GM12878 (cell line): ENCODE measurements around the gene C11orf65. TPM values are rescaled to one million over a fixed set of nuclear protein-coding genes. Genes with fewer than 3 reads are reported as not detected.

Experiments
- ATAC-seq: fragments of 200-7000 bp; cut with Tn5 transposase; 3 replicates; pipeline ENCODE4 v1.9.1; 2020; ENCODE audit warnings: mild to moderate bottlenecking, moderate library complexity
- BruUV-seq: library from RNA; stranded (reverse); fragments of 400-500 nt; replicated peaks from 2 replicates; lab custom pipeline; 2021; lab: Mats Ljungman, UMichigan
- CTCF ChIA-PET: fragments of 300-600 bp; sonication (Branson Sonifier 250); formaldehyde crosslinking; extraction: SDS; loops from one replicate; lab custom pipeline; 2021; ENCODE audit warnings: inconsistent platforms; lab: Yijun Ruan, JAX
- POLR2A ChIA-PET: fragments of 350-600 bp; formaldehyde crosslinking; extraction: SDS; loops from one replicate; lab custom pipeline; 2021; ENCODE audit warnings: inconsistent platforms; lab: Charles Lee
- RAD21 ChIA-PET: fragments of 300-600 bp; sonication (Branson Sonifier 250); formaldehyde crosslinking; loops from one replicate; lab custom pipeline; 2023; ENCODE audit warnings: antibody characterized with exemption; ENCODE audit not compliant: unreplicated experiment; lab: Charles Lee
- SMC1A ChIA-PET: fragments of 300-600 bp; sonication (Branson Sonifier 250); formaldehyde crosslinking; loops from one replicate; lab custom pipeline; 2023; ENCODE audit not compliant: unreplicated experiment, uncharacterized antibody; lab: Charles Lee
- DNase-seq: peaks from one replicate; pipeline ENCODE4 v3.0.0-alpha.2; 2011; ENCODE audit warnings: low read depth, low spot score
- FAIRE-seq: peaks from 3 replicates; lab custom pipeline; 2011; peaks lifted over from hg19 to GRCh38; lab: Jason Lieb, UNC
- H2AFZ ChIP-seq: 2 replicates; pipeline ENCODE4 v1.6.0; 2011; ENCODE audit warnings: low read depth, low read length, control low read depth; ENCODE audit not compliant: control insufficient read depth
- H3K27ac ChIP-seq: 2 replicates; pipeline ENCODE4 v1.5.1; 2011; ENCODE audit warnings: control low read depth; ENCODE audit not compliant: control insufficient read depth, insufficient read depth
- H3K27me3 ChIP-seq, 2 experiments: replicated peaks in 1 of 2; 2 replicates each; pipeline versions ENCODE4 v1.6.0 to v1.6.1; 2011; ENCODE audit warnings: low read length in 1 of 2; ENCODE audit not compliant: control insufficient read depth in 2 of 2, insufficient read depth in 2 of 2
- H3K36me3 ChIP-seq, 2 experiments: 2 replicates each; pipeline ENCODE4 v1.5.1; 2011; ENCODE audit warnings: low read length in 1 of 2; ENCODE audit not compliant: control insufficient read depth in 2 of 2, insufficient read depth in 2 of 2
- H3K4me1 ChIP-seq: 2 replicates; pipeline ENCODE4 v1.6.1; 2011; ENCODE audit warnings: mild to moderate bottlenecking, low read length, moderate library complexity, mixed read lengths; ENCODE audit not compliant: control insufficient read depth, insufficient read depth
- H3K4me2 ChIP-seq: 2 replicates; pipeline ENCODE4 v1.6.0; 2011; ENCODE audit warnings: control low read depth; ENCODE audit not compliant: control insufficient read depth, insufficient read depth
- H3K4me3 ChIP-seq: fragments of 200-600 bp; sonication (generic); 2 replicates; pipeline ENCODE4 v1.5.1; 2016
- H3K79me2 ChIP-seq: 2 replicates; pipeline ENCODE4 v1.6.0; 2011; ENCODE audit warnings: low read length; ENCODE audit not compliant: control insufficient read depth, insufficient read depth
- H3K9ac ChIP-seq: 2 replicates; pipeline ENCODE4 v1.8.0; 2011; ENCODE audit warnings: low read length, control low read depth, mixed read lengths; ENCODE audit not compliant: control insufficient read depth, insufficient read depth
- H3K9me3 ChIP-seq: replicated peaks from 3 replicates; pipeline ENCODE4 v1.5.1; 2011; ENCODE audit warnings: mild to moderate bottlenecking, low read length; ENCODE audit not compliant: control insufficient read depth, insufficient read depth
- H4K20me1 ChIP-seq: 2 replicates; pipeline ENCODE4 v1.6.0; 2011; ENCODE audit not compliant: control insufficient read depth, insufficient read depth
- BACH1 ChIP-seq: fragments of 450-650 bp; IDR thresholded peaks from 2 replicates; pipeline ENCODE4 v1.6.1; 2017; ENCODE audit warnings: mild to moderate bottlenecking, borderline replicate concordance
- CEBPZ ChIP-seq: fragments of 150-350 bp; IDR thresholded peaks from 2 replicates; pipeline ENCODE4 v1.6.1; 2016; ENCODE audit warnings: low read depth, low read length
- CHD2 ChIP-seq: IDR thresholded peaks from 2 replicates; pipeline ENCODE4 v1.6.1; 2011; ENCODE audit warnings: low read depth, low read length, improper control_type of control experiment, borderline replicate concordance
- FOXM1 ChIP-seq: IDR thresholded peaks from 2 replicates; pipeline ENCODE4 v1.6.1; 2012; ENCODE audit warnings: low read depth, mild to moderate bottlenecking, inconsistent platforms, low read length, moderate library complexity
- GABPA ChIP-seq: IDR thresholded peaks from 2 replicates; pipeline ENCODE4 v1.6.1; 2014; ENCODE audit warnings: antibody characterized with exemption, low read depth, mild to moderate bottlenecking, inconsistent platforms
- KAT2A ChIP-seq: conservative IDR thresholded peaks from 2 replicates; pipeline ENCODE4 v1.6.1; 2011; ENCODE audit warnings: low read depth, low read length; ENCODE audit not compliant: control insufficient read depth
- MAX ChIP-seq: IDR thresholded peaks from 2 replicates; pipeline ENCODE4 v1.6.1; 2012; ENCODE audit warnings: low read depth, low read length, improper control_type of control experiment
- MEF2A ChIP-seq: IDR thresholded peaks from 2 replicates; pipeline ENCODE4 v1.6.1; 2011; ENCODE audit warnings: low read depth, mild to moderate bottlenecking, low read length, moderate library complexity; ENCODE audit not compliant: insufficient read depth
- PAX8 ChIP-seq: fragments of 450-650 bp; IDR thresholded peaks from 2 replicates; pipeline ENCODE4 v1.6.1; 2017; ENCODE audit warnings: mild to moderate bottlenecking, moderate library complexity
- PBX3 ChIP-seq: IDR thresholded peaks from 2 replicates; pipeline ENCODE4 v1.6.1; 2011; ENCODE audit warnings: mild to moderate bottlenecking, low read depth, low read length, moderate library complexity; ENCODE audit not compliant: insufficient replicate concordance
- RB1 ChIP-seq: fragments of 450-650 bp; formaldehyde crosslinking; IDR thresholded peaks from 2 replicates; pipeline ENCODE4 v1.6.1; 2017; ENCODE audit warnings: mild to moderate bottlenecking, borderline replicate concordance
- SMAD5 ChIP-seq: IDR thresholded peaks from 2 replicates; pipeline ENCODE4 v1.6.1; 2016; ENCODE audit warnings: antibody characterized with exemption, low read depth
- TAF1 ChIP-seq: IDR thresholded peaks from 2 replicates; pipeline ENCODE4 v1.6.1; 2011; ENCODE audit warnings: mild to moderate bottlenecking, low read depth, low read length, borderline replicate concordance
- TARDBP ChIP-seq: IDR thresholded peaks from 2 replicates; pipeline ENCODE4 v1.6.1; 2016; ENCODE audit warnings: borderline replicate concordance
- WRNIP1 ChIP-seq: IDR thresholded peaks from 2 replicates; pipeline ENCODE4 v1.6.1; 2011; ENCODE audit warnings: low read depth, low read length, improper control_type of control experiment, borderline replicate concordance
- ZNF24 ChIP-seq: fragments of 450-650 bp; IDR thresholded peaks from 2 replicates; pipeline ENCODE4 v1.6.1; 2017; ENCODE audit warnings: antibody characterized with exemption, mild to moderate bottlenecking
- WGBS: methylation state at CpG from one replicate; pipeline ENCODE4 v1.1.6; 2016; ENCODE audit warnings: low lambda C conversion rate; ENCODE audit not compliant: insufficient replicate concordance, insufficient coverage; ENCODE audit errors: missing lambda C conversion rate; 5-methylcytosine and 5-hydroxymethylcytosine counted together
- in situ Hi-C: fragments of 300-500 bp; cut with MboI; formaldehyde crosslinking; loops from 9 replicates; pipeline ENCODE4 v1.14.3; 2018; ENCODE audit warnings: mixed read lengths
- intact Hi-C: fragments of 100-400 bp; cut with micrococcal nuclease; formaldehyde crosslinking; loops from one replicate; pipeline ENCODE4 v1.14.2; 2022; ENCODE audit not compliant: unreplicated experiment
- polyA plus RNA-seq, 11 experiments: library from polyadenylated mRNA; depleted of rRNA in 4 of 11; unstranded in 6 of 11; stranded (reverse) in 5 of 11; fragments of >200 nt; fragmentation: Nextera tagmentation in 4 of 11; fragmentation: Illumina TruSeq in 1 of 11; extraction: Ambion mirVana in 4 of 11; extraction: Trizol in 1 of 11; gene quantifications; 1 replicate in 1 of 11; 2 replicates in 10 of 11; pipeline versions ENCODE4 v1.2.1 to v1.2.3, GENCODE V29; 2011 to 2016; ENCODE audit warnings: inconsistent platforms in 2 of 11, missing spikeins in 2 of 11, low read depth in 1 of 11
- total RNA-seq, 4 experiments: library from RNA; depleted of rRNA in 3 of 4; stranded (reverse); fragments of >200 nt in 3 of 4; fragmentation: Illumina TruSeq in 1 of 4; extraction: Trizol in 1 of 4; gene quantifications; 2 replicates each; pipeline versions ENCODE4 v1.2.1 to v1.2.3, GENCODE V29; 2013 to 2021
- TF ChIP-seq, protein P1 (sequence below): fragments of 450-650 bp; formaldehyde crosslinking; IDR thresholded peaks from 2 replicates; pipeline ENCODE4 v1.4.0; 2020; ENCODE audit warnings: mild to moderate bottlenecking, moderate library complexity

Gene C11orf65
- total and polyA plus RNA-seq, 10 of the 15 experiments (the other 5 are each of a cell fraction or from before 2014, with no cell fraction given) = 0.71 to 2.0 (median 1.2) TPM

- Histone ChIP-seq H2AFZ (no peak overlapping the region), H3K9me3 (no peaks in the 10 kb centered on the region), H3K79me2 (no peaks in the 10 kb centered on the region), H3K4me1 (no peaks in the 10 kb centered on the region), H3K27ac (no peak overlapping the region), H3K9ac (no peak overlapping the region), H3K4me2 (no peak overlapping the region), H3K27me3 (no peaks in the 10 kb centered on the region), H4K20me1 (no peaks in the 10 kb centered on the region), H3K4me3 (no peak overlapping the region), H3K36me3 (peaks cover 0 to 3% of the 10 kb centered on the region in 2 experiments; a peak in 1 of 4 replicates)
- in situ Hi-C loops (no loop called here), intact Hi-C loops (no loop called here)
- ChIA-PET SMC1A (interaction anchor here (2.6 kb wide), 1 partner anchor 306 kb away, joined by 14 read pairs; no protein-coding TSS in a partner anchor), POLR2A (no interaction called here), CTCF (interaction anchor here (1.9 kb wide), 1 partner anchor 304 kb away, joined by 6 read pairs; no protein-coding TSS in a partner anchor), RAD21 (interaction anchor here (1.9 kb wide), 1 partner anchor 225 kb away, joined by 5 read pairs; no protein-coding TSS in a partner anchor)
- FAIRE-seq (no peak), ATAC-seq (no peak), DNase-seq (no peak)
- no TSS peak for BruUV-seq
- whole genome bisulfite sequencing = 95% methylated on average over 2 of the region's 2 CpGs
- TF ChIP-seq CEBPZ = no peak
- no peak for TF ChIP-seq RB1
- TF ChIP-seq ZNF24 = no peak
- no peak for TF ChIP-seq WRNIP1
- TF ChIP-seq TARDBP = no peak
- TF ChIP-seq FOXM1 = no peak
- no peak for TF ChIP-seq TAF1
- no peak for TF ChIP-seq PBX3
- no peak for TF ChIP-seq BACH1
- TF ChIP-seq MAX = no peak
- no peak for TF ChIP-seq MEF2A
- no peak for TF ChIP-seq CHD2
- TF ChIP-seq, protein P1, sequence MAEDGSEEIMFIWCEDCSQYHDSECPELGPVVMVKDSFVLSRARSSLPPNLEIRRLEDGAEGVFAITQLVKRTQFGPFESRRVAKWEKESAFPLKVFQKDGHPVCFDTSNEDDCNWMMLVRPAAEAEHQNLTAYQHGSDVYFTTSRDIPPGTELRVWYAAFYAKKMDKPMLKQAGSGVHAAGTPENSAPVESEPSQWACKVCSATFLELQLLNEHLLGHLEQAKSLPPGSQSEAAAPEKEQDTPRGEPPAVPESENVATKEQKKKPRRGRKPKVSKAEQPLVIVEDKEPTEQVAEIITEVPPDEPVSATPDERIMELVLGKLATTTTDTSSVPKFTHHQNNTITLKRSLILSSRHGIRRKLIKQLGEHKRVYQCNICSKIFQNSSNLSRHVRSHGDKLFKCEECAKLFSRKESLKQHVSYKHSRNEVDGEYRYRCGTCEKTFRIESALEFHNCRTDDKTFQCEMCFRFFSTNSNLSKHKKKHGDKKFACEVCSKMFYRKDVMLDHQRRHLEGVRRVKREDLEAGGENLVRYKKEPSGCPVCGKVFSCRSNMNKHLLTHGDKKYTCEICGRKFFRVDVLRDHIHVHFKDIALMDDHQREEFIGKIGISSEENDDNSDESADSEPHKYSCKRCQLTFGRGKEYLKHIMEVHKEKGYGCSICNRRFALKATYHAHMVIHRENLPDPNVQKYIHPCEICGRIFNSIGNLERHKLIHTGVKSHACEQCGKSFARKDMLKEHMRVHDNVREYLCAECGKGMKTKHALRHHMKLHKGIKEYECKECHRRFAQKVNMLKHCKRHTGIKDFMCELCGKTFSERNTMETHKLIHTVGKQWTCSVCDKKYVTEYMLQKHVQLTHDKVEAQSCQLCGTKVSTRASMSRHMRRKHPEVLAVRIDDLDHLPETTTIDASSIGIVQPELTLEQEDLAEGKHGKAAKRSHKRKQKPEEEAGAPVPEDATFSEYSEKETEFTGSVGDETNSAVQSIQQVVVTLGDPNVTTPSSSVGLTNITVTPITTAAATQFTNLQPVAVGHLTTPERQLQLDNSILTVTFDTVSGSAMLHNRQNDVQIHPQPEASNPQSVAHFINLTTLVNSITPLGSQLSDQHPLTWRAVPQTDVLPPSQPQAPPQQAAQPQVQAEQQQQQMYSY = no peak
- TF ChIP-seq PAX8 = no peak
- no peak for TF ChIP-seq GABPA
- no peak for TF ChIP-seq KAT2A
- TF ChIP-seq SMAD5 = no peak
These were observed 123.6 kb downstream of the C11orf65 start for GRCh38 chr11:108343714-108344113.
